NOMO-1 treated with DMSO at 0.1 percent for 48 hours (cell line): ENCODE results near the gene KLF7.

Source experiments
- DNase-seq: peaks from one replicate; lab custom pipeline; 2025; ENCODE audit not compliant: unreplicated experiment; lab: John Stamatoyannopoulos, UW

The KLF7 gene

GRCh38 chr2:207165121-207166038 is at the start of gene KLF7:
Gene KLF7 (minus strand): TSS chr2:207165948. CDS start chr2:207165568, 380 bp downstream.
- peak; percentile 14 for DNase-seq

GRCh38 chr2:207215308-207215707 is 49.6 kb upstream of the KLF7 start:
- no peak for DNase-seq

- DNase-seq, result no peak
Observed at GRCh38 chr2:207214446-207214845, 48.7 kb upstream of the KLF7 start.

- no peak for DNase-seq
Observed at GRCh38 chr2:207206011-207206410, 40.3 kb upstream of the KLF7 start.

- DNase-seq, result no peak
Observed at GRCh38 chr2:207205173-207205957, 39.6 kb upstream of the KLF7 start.

GRCh38 chr2:207203056-207203455 is 37.3 kb upstream of the KLF7 start:
- DNase-seq, result no peak

GRCh38 chr2:207202645-207203044 is 36.9 kb upstream of the KLF7 start:
- DNase-seq, result peak; percentile 0

- no peak for DNase-seq
Observed at GRCh38 chr2:207201416-207201815, 35.7 kb upstream of the KLF7 start.

- DNase-seq, result no peak
Observed at GRCh38 chr2:207200136-207200535, 34.4 kb upstream of the KLF7 start.

- no peak for DNase-seq
Observed at GRCh38 chr2:207194028-207194427, 28.3 kb upstream of the KLF7 start.

GRCh38 chr2:207188626-207189419 is 23.1 kb upstream of the KLF7 start:
- DNase-seq, result no peak

- DNase-seq, result no peak
Observed at GRCh38 chr2:207185372-207185771, 19.6 kb upstream of the KLF7 start.

GRCh38 chr2:207184768-207185167 is 19.0 kb upstream of the KLF7 start:
- no peak for DNase-seq

- no peak for DNase-seq
Observed at GRCh38 chr2:207184348-207184747, 18.6 kb upstream of the KLF7 start.

GRCh38 chr2:207183506-207183905 is 17.8 kb upstream of the KLF7 start:
- DNase-seq, result no peak

GRCh38 chr2:207182911-207183310 is 17.2 kb upstream of the KLF7 start:
- no peak for DNase-seq

- DNase-seq, result no peak
Observed at GRCh38 chr2:207181526-207182274, 16.0 kb upstream of the KLF7 start.

- DNase-seq, result no peak
Observed at GRCh38 chr2:207180741-207181140, 15.0 kb upstream of the KLF7 start.

- peak; percentile 64 for DNase-seq
Observed at GRCh38 chr2:207176247-207176646, 10.5 kb upstream of the KLF7 start.

GRCh38 chr2:207173641-207174040 is 7.9 kb upstream of the KLF7 start:
- no peak for DNase-seq
